Measurements from ENCODE around the gene UBASH3B. TPM values are rescaled to one million over a fixed set of nuclear protein-coding genes. Genes with fewer than 3 reads are reported as not detected.

The UBASH3B gene
- total and polyA plus RNA-seq, 7 donors: 1.4 to 17.5 (median 8.5) TPM

DNA sequence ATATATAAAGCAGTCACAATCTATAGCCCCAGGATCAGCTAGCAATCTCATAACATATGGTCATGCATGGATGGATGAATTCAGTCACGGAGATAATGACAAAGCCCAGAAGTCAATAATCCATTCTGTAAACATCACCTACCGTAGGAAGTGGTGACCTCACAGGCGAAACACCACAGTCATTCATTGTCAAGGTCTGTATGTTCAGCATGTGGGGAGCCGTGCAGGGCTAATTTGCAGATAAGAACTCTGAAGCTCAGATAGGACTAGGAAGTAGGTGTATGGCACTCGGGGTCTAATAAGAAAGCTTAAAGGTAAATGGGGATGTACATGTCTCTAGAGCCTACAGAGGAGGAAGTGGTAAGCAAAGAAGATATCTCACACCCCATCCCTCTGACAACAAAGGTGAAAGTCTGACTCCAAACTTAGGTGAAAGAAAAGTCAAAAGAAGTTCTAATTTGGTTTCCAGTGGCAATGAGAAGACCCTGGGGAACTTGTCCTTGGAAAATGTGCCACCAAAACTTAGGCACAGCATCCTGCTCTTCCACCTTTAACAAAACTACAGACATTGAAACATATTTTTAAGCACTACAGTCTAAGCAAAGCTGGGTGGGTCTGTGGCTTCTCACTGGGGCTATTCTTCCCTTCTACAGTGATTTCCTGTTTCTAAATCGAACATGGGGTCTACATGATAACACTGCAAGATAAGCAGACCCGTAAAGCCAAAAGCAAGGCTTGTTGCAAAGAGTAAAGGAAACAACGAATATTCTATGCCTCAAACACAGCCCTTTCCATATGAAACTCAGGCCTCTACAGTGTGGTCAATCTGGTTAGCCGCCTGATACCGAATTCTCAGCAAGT lies 188.0 kb downstream of the UBASH3B start:
- Histone ChIP-seq H3K4me1 (no peaks in the 10 kb centered on the region), H3K9me3 (no peaks in the 10 kb centered on the region), H3K27me3 (ENCODE audit: insufficient read depth in 3 of 3, low read length in 2 of 3) (no peaks in the 10 kb centered on the region), H3K27ac (no peak overlapping the region), H3K36me3 (ENCODE audit: insufficient read depth in 1 of 2, low read depth in 1 of 2) (no peaks in the 10 kb centered on the region), H3K4me3 (no peak overlapping the region)
- DNase-seq (no peak), ATAC-seq (no peak)
- WGBS, 3 donors: 78 to 84% (median 79%) methylated on average over 10 of the region's 10 CpGs
- TF ChIP-seq, protein P1, sequence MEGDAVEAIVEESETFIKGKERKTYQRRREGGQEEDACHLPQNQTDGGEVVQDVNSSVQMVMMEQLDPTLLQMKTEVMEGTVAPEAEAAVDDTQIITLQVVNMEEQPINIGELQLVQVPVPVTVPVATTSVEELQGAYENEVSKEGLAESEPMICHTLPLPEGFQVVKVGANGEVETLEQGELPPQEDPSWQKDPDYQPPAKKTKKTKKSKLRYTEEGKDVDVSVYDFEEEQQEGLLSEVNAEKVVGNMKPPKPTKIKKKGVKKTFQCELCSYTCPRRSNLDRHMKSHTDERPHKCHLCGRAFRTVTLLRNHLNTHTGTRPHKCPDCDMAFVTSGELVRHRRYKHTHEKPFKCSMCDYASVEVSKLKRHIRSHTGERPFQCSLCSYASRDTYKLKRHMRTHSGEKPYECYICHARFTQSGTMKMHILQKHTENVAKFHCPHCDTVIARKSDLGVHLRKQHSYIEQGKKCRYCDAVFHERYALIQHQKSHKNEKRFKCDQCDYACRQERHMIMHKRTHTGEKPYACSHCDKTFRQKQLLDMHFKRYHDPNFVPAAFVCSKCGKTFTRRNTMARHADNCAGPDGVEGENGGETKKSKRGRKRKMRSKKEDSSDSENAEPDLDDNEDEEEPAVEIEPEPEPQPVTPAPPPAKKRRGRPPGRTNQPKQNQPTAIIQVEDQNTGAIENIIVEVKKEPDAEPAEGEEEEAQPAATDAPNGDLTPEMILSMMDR (IDR thresholded peaks at IDR 0.05): no peak
- intact Hi-C loops (cut with DNase I): no loop called here

DNA sequence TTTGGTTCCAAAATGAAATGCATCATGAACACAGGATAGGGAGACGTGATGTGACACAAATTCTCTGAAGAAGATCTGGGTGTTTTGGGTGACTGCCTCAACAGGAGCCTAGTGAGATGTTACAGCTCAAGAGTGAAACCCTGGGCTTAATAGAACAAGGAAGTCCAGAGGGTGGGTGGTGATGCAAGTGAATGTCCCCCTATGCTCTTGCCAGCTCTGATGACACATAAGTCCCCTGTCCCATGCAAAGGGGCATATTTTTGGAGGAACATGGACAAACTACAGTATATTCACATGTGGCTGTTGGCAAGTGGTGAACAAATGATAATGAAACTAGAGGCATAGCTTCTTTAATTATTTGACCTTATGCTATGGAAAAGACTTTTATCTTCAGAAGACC lies 191.9 kb downstream of the UBASH3B start:
- Histone ChIP-seq H3K27me3 (ENCODE audit: insufficient read depth in 3 of 3, low read length in 2 of 3) (no peaks in the 10 kb centered on the region), H3K36me3 (ENCODE audit: insufficient read depth in 1 of 2, low read depth in 1 of 2) (no peaks in the 10 kb centered on the region), H3K4me1 (no peaks in the 10 kb centered on the region), H3K9me3 (no peaks in the 10 kb centered on the region), H3K4me3 (no peak overlapping the region), H3K27ac (no peak overlapping the region)
- TF ChIP-seq, protein P1 (IDR thresholded peaks at IDR 0.05): no peak
- intact Hi-C loops (cut with DNase I): no loop called here
- DNase-seq: no peak
- WGBS, 3 donors: 62 to 71% (median 62%) methylated on average over 1 of the region's 1 CpG
- no peak for ATAC-seq

DNA sequence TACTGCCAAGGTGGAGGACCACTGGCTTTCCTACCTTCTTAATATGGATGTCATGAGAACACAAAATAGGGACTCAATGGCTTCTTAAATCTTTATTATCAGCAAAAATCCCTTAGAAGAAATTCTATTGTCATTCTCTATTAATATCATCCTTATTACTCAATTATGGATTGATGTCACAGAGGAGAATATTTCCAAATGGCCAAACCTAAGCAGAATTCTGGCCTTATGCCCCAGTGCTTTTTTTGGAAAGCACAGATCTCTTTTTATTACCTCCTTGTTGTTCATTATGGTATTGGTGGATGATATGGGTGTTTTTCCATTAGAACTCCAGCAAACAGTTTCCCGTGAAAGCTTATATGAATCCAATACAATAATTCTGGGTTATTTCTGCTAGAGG lies 192.7 kb downstream of the UBASH3B start:
- Histone ChIP-seq H3K27ac (no peak overlapping the region), H3K27me3 (ENCODE audit: insufficient read depth in 3 of 3, low read length in 2 of 3) (no peaks in the 10 kb centered on the region), H3K4me1 (no peaks in the 10 kb centered on the region), H3K9me3 (no peaks in the 10 kb centered on the region), H3K36me3 (ENCODE audit: insufficient read depth in 1 of 2, low read depth in 1 of 2) (no peaks in the 10 kb centered on the region), H3K4me3 (no peak overlapping the region)
- ATAC-seq (no peak), DNase-seq (no peak)
- 78 to 86% (median 84%) methylated on average over 1 of the region's 1 CpG for WGBS, 3 donors
- intact Hi-C loops (cut with DNase I): no loop called here
- TF ChIP-seq, protein P1 (IDR thresholded peaks at IDR 0.05): no peak

DNA sequence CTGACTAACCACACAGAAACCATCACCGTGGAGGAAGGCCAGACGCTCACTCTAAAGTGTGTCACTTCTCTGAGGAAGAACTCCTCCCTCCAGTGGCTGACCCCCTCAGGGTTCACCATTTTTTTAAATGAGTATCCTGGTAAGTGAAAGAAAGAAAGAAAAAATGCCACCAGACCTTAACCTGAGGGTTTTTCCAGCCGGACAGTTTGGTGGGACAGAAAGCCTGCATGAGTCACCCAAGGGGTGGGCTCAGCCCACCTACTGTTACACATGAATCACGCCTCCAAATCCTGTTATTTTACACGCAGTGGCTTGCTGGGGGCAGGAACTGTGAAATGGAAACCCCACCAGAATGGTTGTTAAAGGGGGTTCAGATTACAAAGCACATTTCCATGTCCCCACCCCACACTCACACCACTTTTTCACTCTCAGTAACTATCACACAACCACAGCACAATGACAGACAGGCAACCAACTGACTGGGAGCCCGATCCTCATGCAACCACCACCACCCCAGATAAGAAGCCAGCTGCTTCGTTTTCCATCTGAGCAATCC lies 194.6 kb downstream of the UBASH3B start:
- DNase-seq (no peak), ATAC-seq (no peak)
- TF ChIP-seq, protein P1 (IDR thresholded peaks at IDR 0.05): no peak
- H3K9me3 ChIP-seq: no peaks in the 10 kb centered on the region
- H3K4me3 ChIP-seq: no peak overlapping the region
- H3K27ac ChIP-seq: no peak overlapping the region
- H3K36me3 ChIP-seq (ENCODE audit: insufficient read depth in 1 of 2, low read depth in 1 of 2): no peaks in the 10 kb centered on the region
- 51 to 58% (median 53%) methylated on average over 7 of the region's 7 CpGs for WGBS, 3 donors
- no peaks in the 10 kb centered on the region for H3K27me3 ChIP-seq (ENCODE audit: insufficient read depth in 3 of 3, low read length in 2 of 3)
- intact Hi-C loops (cut with DNase I): loop anchor here (5.0 kb wide), 2 partner anchors 53 to 218 kb away; no protein-coding TSS in a partner anchor
- H3K4me1 ChIP-seq: no peaks in the 10 kb centered on the region
